Measurements from ENCODE around the gene FBN3.

FBN3 gene

DNA sequence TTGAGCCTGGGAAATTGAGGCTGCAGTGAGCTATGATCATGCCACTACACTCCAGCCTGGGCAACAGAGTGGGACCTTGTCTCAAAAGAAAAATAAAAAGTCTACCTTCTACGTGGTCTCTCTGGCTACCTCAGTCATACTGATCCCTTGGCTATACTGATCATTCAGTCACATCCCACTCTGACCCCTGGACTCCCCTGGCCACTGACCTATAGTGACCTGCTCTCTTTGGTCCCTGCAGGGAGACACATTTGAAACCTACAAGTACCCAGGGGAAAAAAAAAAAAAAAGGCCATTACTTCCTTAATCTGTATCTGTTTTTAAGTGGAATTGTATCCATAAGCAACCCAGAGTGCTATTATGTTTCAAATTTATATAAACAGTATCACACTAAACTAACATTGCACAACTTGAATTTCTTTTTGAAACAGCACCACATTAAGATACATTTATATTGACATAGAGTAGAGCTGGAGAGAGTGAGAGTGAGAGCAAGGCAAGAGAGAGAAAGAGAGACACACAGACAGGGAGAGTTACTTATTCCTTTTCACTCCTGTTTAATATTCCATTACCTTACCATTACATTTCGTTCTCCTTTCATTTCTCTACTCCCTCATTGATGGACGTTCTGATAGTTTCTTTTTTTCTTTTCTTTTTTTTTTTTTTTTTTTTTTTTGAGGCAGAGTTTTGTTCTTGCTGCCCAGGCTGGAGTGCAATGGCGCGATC lies 36.1 kb upstream of the FBN3 start:
- TF ChIP-seq TAF1 (IDR thresholded peaks at IDR 0.05; ENCODE audit: low read depth): no peak
- TF ChIP-seq, protein P1, sequence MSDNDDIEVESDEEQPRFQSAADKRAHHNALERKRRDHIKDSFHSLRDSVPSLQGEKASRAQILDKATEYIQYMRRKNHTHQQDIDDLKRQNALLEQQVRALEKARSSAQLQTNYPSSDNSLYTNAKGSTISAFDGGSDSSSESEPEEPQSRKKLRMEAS (IDR thresholded peaks at IDR 0.05): no peak
- TF ChIP-seq EGR1 (IDR thresholded peaks at IDR 0.05): no peak
- TF ChIP-seq, protein P2, sequence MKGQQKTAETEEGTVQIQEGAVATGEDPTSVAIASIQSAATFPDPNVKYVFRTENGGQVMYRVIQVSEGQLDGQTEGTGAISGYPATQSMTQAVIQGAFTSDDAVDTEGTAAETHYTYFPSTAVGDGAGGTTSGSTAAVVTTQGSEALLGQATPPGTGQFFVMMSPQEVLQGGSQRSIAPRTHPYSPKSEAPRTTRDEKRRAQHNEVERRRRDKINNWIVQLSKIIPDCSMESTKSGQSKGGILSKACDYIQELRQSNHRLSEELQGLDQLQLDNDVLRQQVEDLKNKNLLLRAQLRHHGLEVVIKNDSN (IDR thresholded peaks at IDR 0.05): no peak
- no peak for TF ChIP-seq YY1 (IDR thresholded peaks at IDR 0.05; ENCODE audit: low read depth)
- TF ChIP-seq, protein P3, sequence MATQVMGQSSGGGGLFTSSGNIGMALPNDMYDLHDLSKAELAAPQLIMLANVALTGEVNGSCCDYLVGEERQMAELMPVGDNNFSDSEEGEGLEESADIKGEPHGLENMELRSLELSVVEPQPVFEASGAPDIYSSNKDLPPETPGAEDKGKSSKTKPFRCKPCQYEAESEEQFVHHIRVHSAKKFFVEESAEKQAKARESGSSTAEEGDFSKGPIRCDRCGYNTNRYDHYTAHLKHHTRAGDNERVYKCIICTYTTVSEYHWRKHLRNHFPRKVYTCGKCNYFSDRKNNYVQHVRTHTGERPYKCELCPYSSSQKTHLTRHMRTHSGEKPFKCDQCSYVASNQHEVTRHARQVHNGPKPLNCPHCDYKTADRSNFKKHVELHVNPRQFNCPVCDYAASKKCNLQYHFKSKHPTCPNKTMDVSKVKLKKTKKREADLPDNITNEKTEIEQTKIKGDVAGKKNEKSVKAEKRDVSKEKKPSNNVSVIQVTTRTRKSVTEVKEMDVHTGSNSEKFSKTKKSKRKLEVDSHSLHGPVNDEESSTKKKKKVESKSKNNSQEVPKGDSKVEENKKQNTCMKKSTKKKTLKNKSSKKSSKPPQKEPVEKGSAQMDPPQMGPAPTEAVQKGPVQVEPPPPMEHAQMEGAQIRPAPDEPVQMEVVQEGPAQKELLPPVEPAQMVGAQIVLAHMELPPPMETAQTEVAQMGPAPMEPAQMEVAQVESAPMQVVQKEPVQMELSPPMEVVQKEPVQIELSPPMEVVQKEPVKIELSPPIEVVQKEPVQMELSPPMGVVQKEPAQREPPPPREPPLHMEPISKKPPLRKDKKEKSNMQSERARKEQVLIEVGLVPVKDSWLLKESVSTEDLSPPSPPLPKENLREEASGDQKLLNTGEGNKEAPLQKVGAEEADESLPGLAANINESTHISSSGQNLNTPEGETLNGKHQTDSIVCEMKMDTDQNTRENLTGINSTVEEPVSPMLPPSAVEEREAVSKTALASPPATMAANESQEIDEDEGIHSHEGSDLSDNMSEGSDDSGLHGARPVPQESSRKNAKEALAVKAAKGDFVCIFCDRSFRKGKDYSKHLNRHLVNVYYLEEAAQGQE (IDR thresholded peaks at IDR 0.05; ENCODE audit: low read depth): no peak
- TF ChIP-seq FOXM1 (IDR thresholded peaks at IDR 0.05; ENCODE audit: borderline replicate concordance, low read depth): no peak
- no peak for TF ChIP-seq NFIC (IDR thresholded peaks at IDR 0.05)
- TF ChIP-seq CREB1 (IDR thresholded peaks at IDR 0.05; ENCODE audit: low read depth): no peak
- no peak for TF ChIP-seq TCF12 (IDR thresholded peaks at IDR 0.05; ENCODE audit: low read depth)
- no peak for TF ChIP-seq TEAD4 (IDR thresholded peaks at IDR 0.05)
- TF ChIP-seq RAD21 (IDR thresholded peaks at IDR 0.05; ENCODE audit: low read depth): no peak
- no peak for TF ChIP-seq CEBPB (IDR thresholded peaks at IDR 0.05)
- TF ChIP-seq ZBTB7A (IDR thresholded peaks at IDR 0.05; ENCODE audit: low read depth): no peak
- no peak for TF ChIP-seq EP300 (IDR thresholded peaks at IDR 0.05; ENCODE audit: borderline replicate concordance)

DNA sequence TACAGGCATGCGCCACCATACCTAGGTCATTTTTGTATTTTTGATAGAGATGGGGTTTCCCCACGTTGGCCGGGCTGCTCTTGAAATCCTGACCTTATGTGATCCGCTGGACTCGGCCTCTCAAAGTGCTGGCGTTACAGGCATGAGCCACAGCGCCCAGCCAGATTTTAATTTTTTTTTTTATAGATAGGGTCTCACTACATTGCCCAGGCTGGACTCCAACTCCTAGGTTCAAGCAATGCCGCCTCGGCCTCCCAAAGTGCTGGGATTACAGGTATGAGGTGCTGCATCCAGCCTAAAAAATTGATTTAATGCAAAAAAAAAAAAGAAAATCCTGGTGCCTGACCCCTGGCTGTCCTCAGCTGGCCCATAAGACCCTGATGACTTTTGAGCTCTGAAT lies 34.9 kb upstream of the FBN3 start:
- TF ChIP-seq NFIC (IDR thresholded peaks at IDR 0.05) (no peak), EP300 (IDR thresholded peaks at IDR 0.05; ENCODE audit: borderline replicate concordance) (no peak), CEBPB (IDR thresholded peaks at IDR 0.05) (no peak), ZBTB7A (IDR thresholded peaks at IDR 0.05; ENCODE audit: low read depth) (no peak), EGR1 (IDR thresholded peaks at IDR 0.05) (no peak), YY1 (IDR thresholded peaks at IDR 0.05; ENCODE audit: low read depth) (no peak)
- TF ChIP-seq, protein P3 (IDR thresholded peaks at IDR 0.05; ENCODE audit: low read depth): no peak
- TF ChIP-seq, protein P2 (IDR thresholded peaks at IDR 0.05): no peak

DNA sequence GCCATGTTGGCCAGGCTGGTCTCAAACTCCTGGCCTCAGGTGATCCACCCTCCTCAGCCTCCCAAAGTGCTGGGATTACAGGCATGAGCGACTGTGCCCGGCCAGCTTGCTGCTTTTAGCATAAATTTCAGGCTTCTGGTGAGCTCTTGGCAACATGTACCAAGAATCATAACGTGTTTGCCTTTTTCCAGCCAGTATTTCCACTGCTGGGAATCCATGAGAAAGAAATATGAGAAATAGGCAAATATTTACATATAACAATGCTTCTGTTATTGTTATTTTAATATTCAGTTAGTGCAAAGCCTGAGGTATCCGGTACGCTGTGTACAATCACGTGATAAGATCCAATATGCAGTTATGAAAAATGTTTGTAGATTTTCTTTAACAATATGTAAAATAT lies 30.6 kb upstream of the FBN3 start:
- TF ChIP-seq RAD21 (IDR thresholded peaks at IDR 0.05; ENCODE audit: low read depth): no peak
- TF ChIP-seq TEAD4 (IDR thresholded peaks at IDR 0.05): no peak
- TF ChIP-seq NFIC (IDR thresholded peaks at IDR 0.05): no peak

DNA sequence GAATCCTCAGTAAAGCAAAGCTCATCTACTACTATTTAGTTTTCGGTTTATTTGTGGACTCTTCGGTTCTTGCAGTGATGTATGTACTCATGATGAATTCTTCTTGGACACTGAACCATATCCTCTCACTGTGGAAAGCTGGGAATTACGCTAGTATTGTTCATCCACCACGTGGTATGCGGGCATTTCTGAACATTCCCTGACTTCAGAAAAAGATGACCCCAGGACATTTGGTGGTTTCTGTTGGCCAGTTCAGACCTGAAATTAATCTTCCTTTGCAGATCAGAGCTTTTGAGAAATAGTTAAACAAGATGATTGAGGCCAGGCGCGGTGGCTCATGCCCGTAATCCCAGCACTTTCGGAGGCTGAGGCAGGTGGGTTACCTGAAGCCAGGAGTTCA lies 25.3 kb upstream of the FBN3 start:
- TF ChIP-seq FOXM1 (IDR thresholded peaks at IDR 0.05; ENCODE audit: borderline replicate concordance, low read depth) (no peak), RAD21 (IDR thresholded peaks at IDR 0.05; ENCODE audit: low read depth) (no peak), TCF12 (IDR thresholded peaks at IDR 0.05; ENCODE audit: low read depth) (no peak), ZBTB7A (IDR thresholded peaks at IDR 0.05; ENCODE audit: low read depth) (no peak), TEAD4 (IDR thresholded peaks at IDR 0.05) (no peak), EP300 (IDR thresholded peaks at IDR 0.05; ENCODE audit: borderline replicate concordance) (no peak), NFIC (IDR thresholded peaks at IDR 0.05) (no peak), EGR1 (IDR thresholded peaks at IDR 0.05) (no peak), CREB1 (IDR thresholded peaks at IDR 0.05; ENCODE audit: low read depth) (no peak), YY1 (IDR thresholded peaks at IDR 0.05; ENCODE audit: low read depth) (no peak), CEBPB (IDR thresholded peaks at IDR 0.05) (no peak), TAF1 (IDR thresholded peaks at IDR 0.05; ENCODE audit: low read depth) (no peak)
- TF ChIP-seq, protein P3 (IDR thresholded peaks at IDR 0.05; ENCODE audit: low read depth): no peak
- TF ChIP-seq, protein P1 (IDR thresholded peaks at IDR 0.05): no peak
- TF ChIP-seq, protein P2 (IDR thresholded peaks at IDR 0.05): no peak
